ELF-1 (cell line): Measurements from ENCODE around the gene IQSEC3.

ENCODE experiments used
- DNase-seq: peaks from one replicate; pipeline ENCODE4 v3.0.0-alpha.2; 2016; ENCODE audit warnings: low read depth, low spot score

The IQSEC3 gene

GRCh38 chr12:197347-197746, 130.8 kb downstream of the IQSEC3 start:
- DNase-seq = no peak

GRCh38 chr12:197911-198695, 131.5 kb downstream of the IQSEC3 start:
- DNase-seq = no peak

DNA sequence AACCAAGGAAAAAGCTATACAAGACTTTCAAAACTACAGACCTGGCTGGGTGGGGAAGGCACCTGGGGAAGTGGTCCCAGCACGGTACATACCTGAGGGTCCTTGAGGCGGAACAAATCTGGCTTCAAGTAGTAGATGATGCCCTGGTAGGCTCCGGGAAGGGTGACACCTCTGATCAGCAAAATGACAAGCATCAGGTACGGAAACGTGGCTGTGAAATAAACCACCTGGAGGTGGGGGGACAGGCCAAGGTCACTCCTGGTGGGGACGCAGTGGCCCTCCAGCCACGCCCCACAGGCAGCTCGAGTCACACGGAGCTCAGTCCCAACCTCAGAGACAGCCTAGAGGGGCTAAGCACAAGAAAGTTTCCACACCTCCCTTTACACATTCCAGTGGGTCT, 132.1 kb downstream of the IQSEC3 start:
- DNase-seq = no peak

DNA sequence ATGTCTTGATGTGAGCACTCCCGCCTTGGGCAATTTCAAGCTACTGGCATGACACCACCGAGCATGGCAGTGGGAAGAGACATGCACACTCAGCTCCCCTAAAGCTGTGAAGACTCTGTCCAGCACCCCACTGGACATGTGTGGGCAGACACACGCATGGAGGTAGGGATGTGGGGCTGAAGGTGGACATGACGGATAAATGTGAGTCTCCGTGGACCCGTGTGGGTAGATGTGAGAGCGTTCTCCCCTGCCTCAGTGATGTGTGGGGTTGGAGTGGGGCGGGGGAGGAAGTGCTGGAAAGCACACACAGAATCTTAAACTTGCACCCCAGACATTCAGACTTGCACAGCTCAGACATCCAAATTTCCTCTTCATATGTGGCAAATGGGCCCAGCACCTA, 134.8 kb downstream of the IQSEC3 start:
- no peak for DNase-seq

GRCh38 chr12:202081-202731, 135.6 kb downstream of the IQSEC3 start:
- DNase-seq = peak; percentile 55

GRCh38 chr12:203074-203461, 136.5 kb downstream of the IQSEC3 start:
- no peak for DNase-seq

GRCh38 chr12:203462-204260, 137.1 kb downstream of the IQSEC3 start:
- no peak for DNase-seq

- no peak for DNase-seq
These were observed 137.7 kb downstream of the IQSEC3 start for GRCh38 chr12:204261-204678.

DNA sequence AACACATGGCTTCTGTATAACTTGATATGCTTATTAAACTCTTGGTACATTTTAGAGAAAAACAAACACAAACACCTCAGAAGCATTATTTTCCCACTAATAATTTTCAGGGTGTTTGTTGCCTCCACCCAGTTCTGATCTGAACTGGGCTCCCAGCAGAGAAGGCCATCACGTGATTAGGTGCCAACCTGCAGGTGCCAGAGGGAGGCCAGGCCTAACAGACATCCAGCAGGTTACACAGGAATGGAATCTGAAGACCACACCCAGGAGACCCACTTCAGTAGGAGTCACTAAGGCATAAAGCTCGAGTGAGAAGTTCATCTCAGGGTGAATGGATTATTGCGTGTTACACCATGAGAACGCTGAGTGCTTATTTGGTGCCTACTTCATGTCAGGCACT, 138.5 kb downstream of the IQSEC3 start:
- no peak for DNase-seq

DNA sequence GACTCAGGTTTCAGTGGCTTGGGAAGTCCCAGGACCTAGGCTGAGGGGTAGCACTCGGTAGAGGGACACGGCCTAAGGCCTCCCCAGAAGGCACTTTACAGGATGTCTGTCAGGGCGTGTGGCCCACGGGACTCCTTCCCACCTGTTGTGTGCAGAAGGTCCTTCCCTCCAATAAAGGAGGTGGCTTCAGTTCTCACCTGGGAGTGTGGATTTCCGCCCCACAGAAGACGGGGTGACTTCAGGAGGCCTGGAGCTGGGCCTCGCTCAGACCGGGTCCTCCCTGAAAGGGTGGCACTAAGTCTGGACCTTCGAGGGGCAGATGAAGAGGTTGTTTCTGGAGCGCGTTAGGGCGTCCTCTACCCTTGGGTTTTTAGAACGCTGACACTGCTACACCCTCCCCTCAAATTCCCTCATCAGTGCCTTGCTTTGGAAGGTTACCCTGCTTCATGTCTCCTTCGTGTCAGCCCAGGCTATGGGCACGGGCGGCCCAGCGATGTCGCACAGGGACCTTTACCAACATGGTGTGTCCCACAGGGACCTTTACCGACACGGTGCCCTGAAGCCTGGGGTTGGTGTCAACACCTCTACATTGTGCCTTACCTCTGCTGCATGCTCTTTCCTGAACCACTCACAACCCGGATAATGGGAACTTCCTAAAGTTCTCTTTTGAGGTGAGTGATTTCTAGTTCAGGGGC, 140.3 kb downstream of the IQSEC3 start:
- DNase-seq = no peak

DNA sequence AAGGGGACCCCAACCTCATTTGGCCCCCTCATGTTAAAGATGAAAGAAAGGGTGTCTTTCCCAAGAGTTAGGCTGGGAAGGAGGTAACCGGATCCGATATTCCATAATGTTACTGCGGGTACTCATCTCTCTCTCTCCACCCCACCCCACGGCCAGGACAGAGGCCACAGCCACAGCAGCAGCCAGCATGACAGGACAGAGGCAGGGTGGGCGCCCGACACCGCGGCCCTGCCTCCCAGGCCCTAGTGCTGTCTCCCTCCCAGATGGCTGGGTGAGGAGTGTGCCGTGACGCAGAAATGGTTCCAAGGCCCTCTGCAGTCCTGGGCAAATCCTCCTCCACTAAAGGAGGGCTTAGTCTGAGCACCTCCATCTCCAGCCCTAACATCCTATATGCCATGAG, 141.2 kb downstream of the IQSEC3 start:
- DNase-seq = no peak

DNA sequence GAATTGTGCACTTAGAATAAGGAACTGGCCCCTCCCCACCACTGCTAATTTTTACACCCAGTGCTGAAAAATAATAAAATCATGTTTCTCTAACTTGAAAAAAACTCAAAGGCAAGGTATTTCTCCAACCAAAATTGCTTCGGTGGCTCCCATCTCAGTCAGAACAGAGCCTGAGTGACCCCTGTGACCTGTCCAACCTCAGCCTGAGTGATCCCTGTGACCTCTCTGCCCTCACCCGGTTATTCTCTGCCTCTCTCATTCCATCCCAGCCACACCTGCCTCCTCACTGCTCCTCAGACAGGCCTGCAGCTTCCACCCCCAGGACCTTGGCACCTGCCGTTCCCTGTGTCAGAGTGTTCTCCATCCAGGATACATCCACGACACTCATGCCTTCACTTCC, 142.2 kb downstream of the IQSEC3 start:
- DNase-seq = no peak

DNA sequence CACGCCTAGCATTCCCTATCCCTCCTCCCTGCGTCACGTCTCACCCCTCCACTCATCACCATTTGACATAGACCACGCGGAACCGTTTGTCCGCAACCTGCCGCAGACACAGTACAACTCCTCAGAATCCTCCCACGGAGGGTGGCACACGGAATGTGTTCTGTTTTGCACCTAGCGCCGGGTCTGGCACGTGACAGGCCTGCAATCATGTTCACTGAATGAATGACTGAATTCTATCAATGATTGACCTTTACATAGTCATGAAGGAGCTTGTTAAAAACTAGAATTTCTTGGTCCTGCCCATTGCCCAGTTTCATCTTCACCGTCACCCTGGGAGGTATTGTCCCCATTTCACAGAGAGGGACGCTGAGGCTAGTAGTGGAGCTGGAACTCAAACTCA, 142.7 kb downstream of the IQSEC3 start:
- no peak for DNase-seq

DNA sequence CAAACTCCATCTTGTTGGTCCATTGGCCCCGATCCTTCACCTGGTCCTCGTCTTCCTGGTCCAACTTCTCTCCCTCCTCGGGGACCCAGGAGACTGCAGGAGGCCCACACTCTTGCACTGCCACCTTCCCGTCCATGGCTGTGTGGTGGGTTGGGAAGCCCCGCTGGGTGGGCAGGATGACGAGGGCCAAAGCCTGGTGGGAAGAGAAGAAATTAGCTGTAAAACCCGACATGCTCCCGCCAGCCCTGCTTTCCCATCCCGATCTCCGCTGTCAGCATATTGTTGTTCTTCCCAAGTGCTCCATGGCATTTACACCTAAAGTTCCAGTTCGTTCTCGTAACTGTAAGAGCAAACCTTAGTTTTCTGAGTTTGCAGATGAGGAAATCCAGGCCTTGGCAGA, 143.3 kb downstream of the IQSEC3 start:
- no peak for DNase-seq

DNA sequence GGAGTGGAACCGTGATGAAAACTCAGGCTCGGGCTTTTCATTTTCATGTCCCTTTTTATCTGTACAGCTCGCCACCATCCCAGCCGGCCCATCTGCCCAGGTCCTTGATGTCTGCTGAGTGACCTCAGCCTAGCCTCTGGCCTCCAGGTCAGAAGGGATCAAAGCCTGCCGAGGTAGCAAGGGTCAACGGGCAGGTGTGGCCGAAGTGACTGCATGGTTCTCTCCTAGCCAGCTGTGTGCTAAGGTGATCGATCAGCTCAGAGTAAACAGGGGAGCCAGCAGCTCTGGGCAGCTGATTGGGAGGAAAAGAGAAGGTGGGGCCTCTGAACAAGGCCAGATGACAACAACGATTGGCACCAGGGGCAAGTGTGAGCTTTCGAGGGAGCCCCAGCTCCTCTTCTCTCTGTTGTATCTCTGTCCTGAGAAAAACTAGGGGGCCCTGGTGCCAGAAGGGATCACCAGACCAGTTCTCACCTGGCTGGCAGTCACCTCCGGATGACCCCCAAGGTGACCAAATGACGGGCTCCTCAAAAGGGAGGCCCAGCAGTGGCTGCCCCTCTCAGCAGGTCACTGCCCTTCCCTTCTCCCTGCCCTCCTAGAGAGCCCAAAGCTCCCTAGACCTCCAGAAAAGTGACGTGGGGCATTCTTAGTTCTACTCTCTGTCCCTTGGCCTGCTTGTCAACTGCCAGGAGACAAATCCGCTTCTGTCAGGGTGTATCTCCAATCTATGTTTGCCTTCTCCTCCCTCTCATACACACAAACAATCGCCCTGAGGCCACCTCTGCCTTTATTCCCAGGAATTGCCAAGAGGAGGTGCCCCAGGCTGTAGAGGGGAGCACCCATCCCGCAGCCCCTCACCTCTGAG, 143.9 kb downstream of the IQSEC3 start:
- DNase-seq = no peak

DNA sequence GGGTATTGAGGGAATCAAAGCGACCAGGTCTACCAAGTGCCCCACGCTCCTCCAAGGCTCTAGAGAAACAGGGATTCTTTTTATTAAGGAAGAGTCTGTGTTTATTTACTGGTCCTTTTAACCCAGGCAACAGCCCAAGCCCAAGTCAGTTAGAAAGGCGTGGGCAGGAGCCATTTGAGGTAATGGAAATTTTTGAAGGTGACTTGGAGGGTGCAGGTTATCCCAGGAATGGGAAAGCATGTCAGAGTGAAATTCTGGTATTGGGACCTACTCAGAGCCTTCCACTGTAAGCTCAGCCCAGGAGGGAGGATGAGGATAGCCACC, 144.5 kb downstream of the IQSEC3 start:
- no peak for DNase-seq

DNA sequence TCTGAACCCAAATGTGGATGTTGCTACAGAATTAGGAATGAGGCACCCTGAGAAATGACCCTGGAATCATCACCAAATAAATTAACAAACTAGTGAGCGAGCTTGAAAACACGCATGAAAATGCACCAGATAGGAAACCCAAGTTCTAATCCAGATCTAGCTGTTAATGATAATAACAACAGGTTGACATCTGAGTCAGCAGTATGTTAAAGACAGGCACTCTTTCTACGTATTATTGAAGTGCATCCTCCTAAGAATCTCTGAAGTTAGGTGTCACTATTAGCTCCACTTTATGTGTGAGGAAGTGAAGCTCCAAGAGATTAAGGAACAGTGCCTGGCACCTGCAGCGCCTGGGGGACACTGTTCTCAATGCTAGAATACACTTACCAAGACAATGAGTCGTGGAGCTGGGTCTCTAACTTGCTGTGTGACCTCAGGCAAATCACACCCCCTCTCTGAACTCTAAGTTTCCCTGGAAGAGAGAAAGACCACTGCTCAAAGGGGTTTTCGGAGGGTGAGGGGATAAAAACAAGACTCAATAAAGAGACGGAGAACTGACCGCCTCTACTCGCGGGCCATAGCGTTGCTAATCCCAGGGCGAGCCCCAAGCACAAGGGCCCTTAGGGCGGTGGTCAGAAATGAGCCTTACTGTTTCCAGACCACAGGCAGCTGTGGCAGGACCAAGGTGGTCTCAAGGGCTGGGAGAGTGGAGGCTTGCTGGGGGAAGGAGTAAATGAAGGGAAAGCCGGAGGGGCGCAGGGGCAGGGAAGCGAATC, 145.3 kb downstream of the IQSEC3 start:
- DNase-seq = peak; percentile 62

GRCh38 chr12:212415-212714, 145.8 kb downstream of the IQSEC3 start:
- no peak for DNase-seq

GRCh38 chr12:212715-213526, 146.4 kb downstream of the IQSEC3 start:
- DNase-seq = no peak

DNA sequence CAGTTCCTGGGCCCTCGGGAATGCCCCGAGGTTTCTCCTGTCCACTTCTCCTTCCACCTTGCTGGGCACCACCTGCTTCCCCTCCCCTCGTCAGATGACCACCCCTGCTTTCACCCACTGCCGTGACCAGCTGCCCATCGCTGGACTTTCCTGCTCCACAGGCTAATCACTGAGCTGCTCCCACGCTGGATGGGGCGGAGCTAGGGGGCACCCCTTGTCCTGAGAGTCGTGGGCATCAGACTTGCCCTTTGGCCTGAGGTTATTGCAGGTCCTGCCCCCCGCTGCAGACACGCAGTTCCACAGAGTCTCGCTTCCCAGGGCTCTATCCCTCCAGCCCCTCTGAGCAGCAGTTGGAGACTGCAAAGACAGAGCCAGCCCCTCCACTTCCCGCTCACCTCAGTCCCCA, 147.0 kb downstream of the IQSEC3 start:
- no peak for DNase-seq
